Cardiac septum (tissue), 1 donor: ENCODE results near the gene IRF4. TPM values are rescaled to one million over a fixed set of nuclear protein-coding genes. Genes with fewer than 3 reads are reported as not detected.
A peak's percentile ranks its signal among the peaks of the same experiment; 100 is the strongest.

ENCODE experiments used
- DNase-seq: peaks from one replicate; pipeline ENCODE4 v3.0.0-alpha.2; 2020; ENCODE audit warnings: low spot score
- intact Hi-C: fragments of 100-400 bp; cut with DNase I; formaldehyde crosslinking; loops from one replicate; pipeline ENCODE4 v1.14.0; 2022
- long read RNA-seq: library from polyadenylated mRNA; unstranded; transcript quantifications from one replicate; pipeline ENCODE4 v2.0.0, GENCODE V29; 2021
- total RNA-seq: library from RNA; stranded (reverse); fragmentation: NEBNext Ultra II Directional; extraction: Animal tissue kit (Norgen Biotek cat#: 25700); gene quantifications from one replicate; pipeline ENCODE4 v1.2.1, GENCODE V29; 2021
- donor health status: DM: no; HTN: no; CAD: no.

IRF4 gene
- total RNA-seq = 0.89 TPM
- long read RNA-seq = 0 reads

- intact Hi-C loops = no loop called here
These were observed at the start of gene IRF4 for GRCh38 chr6:391559-392440. IRF4 (plus strand) TSS chr6:391752; CDS start chr6:393153, 1,401 bp downstream.

GRCh38 chr6:341914-342831 lies 49.4 kb upstream of the IRF4 start:
- DNase-seq = no peak
- intact Hi-C loops = no loop called here

More at GRCh38 chr6:391559-392440, at the start of gene IRF4:
- DNase-seq = peak; percentile 70

GRCh38 chr6:342832-343179 lies 48.7 kb upstream of the IRF4 start:
- intact Hi-C loops = no loop called here
- no peak for DNase-seq

- no peak for DNase-seq
- intact Hi-C loops = no loop called here
These were observed 48.2 kb upstream of the IRF4 start for GRCh38 chr6:343226-343935.

- no peak for DNase-seq
- intact Hi-C loops = no loop called here
These were observed 47.4 kb upstream of the IRF4 start for GRCh38 chr6:343960-344815.

GRCh38 chr6:344816-345340 lies 46.7 kb upstream of the IRF4 start:
- DNase-seq = no peak
- intact Hi-C loops = no loop called here

- DNase-seq = no peak
- intact Hi-C loops = no loop called here
These were observed 45.7 kb upstream of the IRF4 start for GRCh38 chr6:345747-346385.

- DNase-seq = no peak
- intact Hi-C loops = no loop called here
These were observed 45.0 kb upstream of the IRF4 start for GRCh38 chr6:346386-347030.

GRCh38 chr6:347232-347631 lies 44.3 kb upstream of the IRF4 start:
- intact Hi-C loops = no loop called here
- no peak for DNase-seq

GRCh38 chr6:347951-348859 lies 43.3 kb upstream of the IRF4 start:
- intact Hi-C loops = no loop called here
- peak; percentile 75 for DNase-seq

GRCh38 chr6:348860-349396 lies 42.6 kb upstream of the IRF4 start:
- intact Hi-C loops = no loop called here
- DNase-seq = no peak

- intact Hi-C loops = no loop called here
- DNase-seq = peak; percentile 73
These were observed 42.0 kb upstream of the IRF4 start for GRCh38 chr6:349491-349921.

GRCh38 chr6:350371-350770 lies 41.2 kb upstream of the IRF4 start:
- intact Hi-C loops = no loop called here
- DNase-seq = no peak

GRCh38 chr6:351011-351866 lies 40.3 kb upstream of the IRF4 start:
- DNase-seq = peak; percentile 73
- intact Hi-C loops = no loop called here

GRCh38 chr6:351867-352289 lies 39.7 kb upstream of the IRF4 start:
- DNase-seq = peak; percentile 77
- intact Hi-C loops = no loop called here

GRCh38 chr6:352474-352873 lies 39.1 kb upstream of the IRF4 start:
- no peak for DNase-seq
- intact Hi-C loops = no loop called here
